OCI-LY7 (cell line): ENCODE results near the gene MSANTD3.

Experiments used
- EZH2phosphoT487 ChIP-seq: fragments of 200-600 bp; sonication (generic); IDR thresholded peaks from 2 replicates; pipeline ENCODE4 v1.6.1; 2018; ENCODE audit warnings: low read depth, borderline replicate concordance, mild to moderate bottlenecking, mixed run types, antibody characterized with exemption, low read length, moderate library complexity, mixed read lengths
- TF ChIP-seq, protein P1 (sequence below): fragments of 200-600 bp; sonication (generic); conservative IDR thresholded peaks from 2 replicates; pipeline ENCODE4 v1.5.1; 2014; ENCODE audit warnings: mild to moderate bottlenecking, antibody characterized with exemption, low read length, moderate library complexity, mixed read lengths

DNA sequence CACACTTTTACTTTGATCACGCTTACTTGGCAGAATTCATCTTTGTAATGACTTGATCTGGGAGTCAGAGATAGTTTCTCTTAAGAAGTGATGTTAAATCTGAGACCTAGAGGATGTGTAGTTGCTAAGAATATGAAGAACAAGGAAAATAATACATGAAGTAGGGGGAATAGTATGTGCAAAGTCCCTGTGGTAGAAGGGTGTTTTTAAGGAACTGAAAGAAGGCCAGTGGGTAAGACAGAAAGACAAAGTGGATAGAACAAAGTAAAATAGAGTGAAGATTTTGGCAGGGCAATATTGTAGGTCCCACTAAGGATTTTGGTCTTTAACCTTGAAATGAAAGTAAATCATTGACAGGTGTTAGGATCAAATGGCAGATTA lies 17.8 kb upstream of the MSANTD3 start:
- TF ChIP-seq, protein P1, sequence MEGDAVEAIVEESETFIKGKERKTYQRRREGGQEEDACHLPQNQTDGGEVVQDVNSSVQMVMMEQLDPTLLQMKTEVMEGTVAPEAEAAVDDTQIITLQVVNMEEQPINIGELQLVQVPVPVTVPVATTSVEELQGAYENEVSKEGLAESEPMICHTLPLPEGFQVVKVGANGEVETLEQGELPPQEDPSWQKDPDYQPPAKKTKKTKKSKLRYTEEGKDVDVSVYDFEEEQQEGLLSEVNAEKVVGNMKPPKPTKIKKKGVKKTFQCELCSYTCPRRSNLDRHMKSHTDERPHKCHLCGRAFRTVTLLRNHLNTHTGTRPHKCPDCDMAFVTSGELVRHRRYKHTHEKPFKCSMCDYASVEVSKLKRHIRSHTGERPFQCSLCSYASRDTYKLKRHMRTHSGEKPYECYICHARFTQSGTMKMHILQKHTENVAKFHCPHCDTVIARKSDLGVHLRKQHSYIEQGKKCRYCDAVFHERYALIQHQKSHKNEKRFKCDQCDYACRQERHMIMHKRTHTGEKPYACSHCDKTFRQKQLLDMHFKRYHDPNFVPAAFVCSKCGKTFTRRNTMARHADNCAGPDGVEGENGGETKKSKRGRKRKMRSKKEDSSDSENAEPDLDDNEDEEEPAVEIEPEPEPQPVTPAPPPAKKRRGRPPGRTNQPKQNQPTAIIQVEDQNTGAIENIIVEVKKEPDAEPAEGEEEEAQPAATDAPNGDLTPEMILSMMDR: no peak
- TF ChIP-seq EZH2phosphoT487: no peak
